ENCODE results near the gene ZMYND10. TPM values are rescaled to one million over a fixed set of nuclear protein-coding genes. Genes with fewer than 3 reads are reported as not detected.

ZMYND10 gene
- total RNA-seq, 2 donors from 2014 or later = 0.22 to 1.4 TPM

- Histone ChIP-seq H3K36me3 (ENCODE audit: control insufficient read depth, insufficient read depth, low read length) (peaks cover 57% of the 10 kb centered on the region), H3K4me3 (ENCODE audit: low read length) (peak within 1 kb of the TSS; percentile 100), H3K27ac (ENCODE audit: low read depth, low read length) (peak within 1 kb of the TSS; percentile 100), H3K4me1 (ENCODE audit: control insufficient read depth, insufficient read depth, low read length) (peaks cover 23% of the 10 kb centered on the region), H3K27me3 (ENCODE audit: control insufficient read depth, insufficient read depth, low read length, poor library complexity, severe bottlenecking) (no peaks in the 10 kb centered on the region), H3K9ac (ENCODE audit: extremely low read depth, low read length, poor library complexity, severe bottlenecking) (peak within 1 kb of the TSS; percentile 97), H3K9me3 (ENCODE audit: control insufficient read depth, low read length) (no peaks in the 10 kb centered on the region)
- Mint-ChIP-seq H3K9me3 (no peaks in the 10 kb centered on the region), H3K4me1 (peaks cover 35% of the 10 kb centered on the region), H3K27ac (peak within 1 kb of the TSS; percentile 99), H3K4me3 (peak within 1 kb of the TSS; percentile 87), H3K36me3 (ENCODE audit: low read depth) (peaks cover 29% of the 10 kb centered on the region), H3K27me3 (ENCODE audit: insufficient read depth) (no peaks in the 10 kb centered on the region)
- 47 to 57% methylated on average over 11 to 31 of the region's 31 CpGs for WGBS, 2 experiments (ENCODE audit: insufficient coverage in 1 of 2, insufficient read length in 1 of 2)
- DNase-seq = peak; percentile 82
- TF ChIP-seq, protein P1, sequence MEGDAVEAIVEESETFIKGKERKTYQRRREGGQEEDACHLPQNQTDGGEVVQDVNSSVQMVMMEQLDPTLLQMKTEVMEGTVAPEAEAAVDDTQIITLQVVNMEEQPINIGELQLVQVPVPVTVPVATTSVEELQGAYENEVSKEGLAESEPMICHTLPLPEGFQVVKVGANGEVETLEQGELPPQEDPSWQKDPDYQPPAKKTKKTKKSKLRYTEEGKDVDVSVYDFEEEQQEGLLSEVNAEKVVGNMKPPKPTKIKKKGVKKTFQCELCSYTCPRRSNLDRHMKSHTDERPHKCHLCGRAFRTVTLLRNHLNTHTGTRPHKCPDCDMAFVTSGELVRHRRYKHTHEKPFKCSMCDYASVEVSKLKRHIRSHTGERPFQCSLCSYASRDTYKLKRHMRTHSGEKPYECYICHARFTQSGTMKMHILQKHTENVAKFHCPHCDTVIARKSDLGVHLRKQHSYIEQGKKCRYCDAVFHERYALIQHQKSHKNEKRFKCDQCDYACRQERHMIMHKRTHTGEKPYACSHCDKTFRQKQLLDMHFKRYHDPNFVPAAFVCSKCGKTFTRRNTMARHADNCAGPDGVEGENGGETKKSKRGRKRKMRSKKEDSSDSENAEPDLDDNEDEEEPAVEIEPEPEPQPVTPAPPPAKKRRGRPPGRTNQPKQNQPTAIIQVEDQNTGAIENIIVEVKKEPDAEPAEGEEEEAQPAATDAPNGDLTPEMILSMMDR (conservative IDR thresholded peaks at IDR 0.05) = no peak
Observed at GRCh38 chr3:50322386-50323091, 23.0 kb downstream of the ZMYND10 start, which contains the start of gene HYAL2. HYAL2 (minus strand) TSS chr3:50322745; CDS start chr3:50320489, 2,256 bp downstream.

DNA sequence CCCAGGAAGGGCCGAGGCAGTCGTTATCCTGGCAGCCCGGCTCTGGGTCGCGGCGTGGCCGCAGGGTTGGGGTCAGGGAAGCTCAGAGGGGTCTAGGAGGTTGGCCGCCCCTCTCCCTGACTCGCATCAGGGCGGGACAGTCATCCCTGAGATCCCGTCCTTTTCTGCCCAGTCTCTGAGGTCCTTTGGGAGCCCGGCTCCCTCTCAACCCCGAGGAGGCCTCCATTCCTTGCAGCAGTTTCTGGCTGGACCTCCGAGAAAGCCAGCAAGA, 23.5 kb downstream of the ZMYND10 start:
- TF ChIP-seq, protein P1 (conservative IDR thresholded peaks at IDR 0.05) = no peak
- Histone ChIP-seq H3K9ac (ENCODE audit: extremely low read depth, low read length, poor library complexity, severe bottlenecking) (no peak overlapping the region), H3K27ac (ENCODE audit: low read depth, low read length) (peak overlapping the region; percentile 66), H3K4me3 (ENCODE audit: low read length) (peak overlapping the region; percentile 100), H3K9me3 (ENCODE audit: control insufficient read depth, low read length) (no peaks in the 10 kb centered on the region), H3K4me1 (ENCODE audit: control insufficient read depth, insufficient read depth, low read length) (peaks cover 23% of the 10 kb centered on the region), H3K36me3 (ENCODE audit: control insufficient read depth, insufficient read depth, low read length) (peaks cover 62% of the 10 kb centered on the region), H3K27me3 (ENCODE audit: control insufficient read depth, insufficient read depth, low read length, poor library complexity, severe bottlenecking) (no peaks in the 10 kb centered on the region)
- H3K9me3 Mint-ChIP-seq = no peaks in the 10 kb centered on the region
- H3K36me3 Mint-ChIP-seq (ENCODE audit: low read depth) = peaks cover 32% of the 10 kb centered on the region
- H3K27me3 Mint-ChIP-seq (ENCODE audit: insufficient read depth) = no peaks in the 10 kb centered on the region
- H3K4me1 Mint-ChIP-seq = peaks cover 35% of the 10 kb centered on the region
- peak overlapping the region; percentile 74 for H3K27ac Mint-ChIP-seq
- 16 to 23% methylated on average over 9 to 14 of the region's 14 CpGs for WGBS, 2 experiments (ENCODE audit: insufficient coverage in 1 of 2, insufficient read length in 1 of 2)
- no peak for DNase-seq
- H3K4me3 Mint-ChIP-seq = peak overlapping the region; percentile 87

DNA sequence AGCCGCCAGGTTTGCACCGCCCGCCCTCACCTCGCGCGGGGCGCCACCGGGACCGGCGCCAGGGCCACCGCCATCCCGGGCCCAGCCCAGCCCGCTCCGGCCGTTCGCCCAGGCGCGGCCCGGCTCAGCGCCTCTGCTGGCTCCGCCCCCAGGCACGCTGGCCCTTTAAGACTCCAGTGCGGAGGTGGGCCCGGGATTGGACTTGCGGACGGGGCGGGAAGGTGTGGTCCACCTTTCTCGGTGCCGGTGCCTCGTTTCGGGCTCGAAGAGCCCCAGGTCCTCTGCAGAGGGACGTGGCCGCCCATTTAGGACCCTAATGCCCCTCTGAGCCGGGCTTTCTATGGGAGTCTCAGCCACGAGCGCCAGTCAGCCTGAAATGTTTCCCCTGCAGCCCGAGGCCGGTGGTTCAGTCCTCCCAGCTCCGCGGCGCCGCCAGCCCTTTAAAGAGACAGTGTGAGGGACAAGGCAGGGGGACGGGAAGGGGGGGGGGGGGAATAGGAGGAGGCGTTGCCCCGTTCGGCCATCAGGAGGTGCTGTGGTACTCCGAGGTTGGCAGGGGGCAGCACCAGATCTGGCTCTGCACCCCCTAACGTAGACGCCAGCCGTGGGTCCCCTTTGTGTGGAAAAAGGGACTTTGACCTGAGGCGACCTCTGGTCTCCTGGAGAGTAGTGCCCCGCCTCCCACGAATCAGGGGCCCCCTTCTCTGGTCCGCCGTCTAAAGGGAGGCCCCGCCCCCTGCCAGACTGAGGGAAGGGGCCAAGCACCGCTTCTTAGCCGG, 24.0 kb downstream of the ZMYND10 start:
- no peaks in the 10 kb centered on the region for H3K9me3 ChIP-seq (ENCODE audit: control insufficient read depth, low read length)
- H3K4me1 ChIP-seq (ENCODE audit: control insufficient read depth, insufficient read depth, low read length) = peaks cover 23% of the 10 kb centered on the region
- peak overlapping the region; percentile 87 for H3K4me3 Mint-ChIP-seq
- peaks cover 59% of the 10 kb centered on the region for H3K36me3 ChIP-seq (ENCODE audit: control insufficient read depth, insufficient read depth, low read length)
- TF ChIP-seq, protein P1 (conservative IDR thresholded peaks at IDR 0.05) = peak; percentile 83
- H3K27ac ChIP-seq (ENCODE audit: low read depth, low read length) = peak overlapping the region; percentile 100
- H3K36me3 Mint-ChIP-seq (ENCODE audit: low read depth) = peaks cover 38% of the 10 kb centered on the region
- peaks cover 35% of the 10 kb centered on the region for H3K4me1 Mint-ChIP-seq
- peak; percentile 97 for DNase-seq
- H3K27me3 ChIP-seq (ENCODE audit: control insufficient read depth, insufficient read depth, low read length, poor library complexity, severe bottlenecking) = no peaks in the 10 kb centered on the region
- peak overlapping the region; percentile 100 for H3K4me3 ChIP-seq (ENCODE audit: low read length)
- peak overlapping the region; percentile 97 for H3K9ac ChIP-seq (ENCODE audit: extremely low read depth, low read length, poor library complexity, severe bottlenecking)
- peak overlapping the region; percentile 99 for H3K27ac Mint-ChIP-seq
- no peaks in the 10 kb centered on the region for H3K9me3 Mint-ChIP-seq
- no peaks in the 10 kb centered on the region for H3K27me3 Mint-ChIP-seq (ENCODE audit: insufficient read depth)
- WGBS, 2 experiments (ENCODE audit: insufficient coverage in 1 of 2, insufficient read length in 1 of 2) = 1% methylated on average over 20 to 58 of the region's 59 CpGs
